Measurements from ENCODE around the gene SLC5A11.

The SLC5A11 gene

GRCh38 chr16:24921229-24921628 is 75.5 kb downstream of the SLC5A11 start:
- DNase-seq, result no peak

- no peak for DNase-seq
These were observed 79.4 kb downstream of the SLC5A11 start for GRCh38 chr16:24925163-24925562.

- DNase-seq, result no peak
These were observed 83.6 kb downstream of the SLC5A11 start for GRCh38 chr16:24929409-24929808.

GRCh38 chr16:24930440-24930839 is 84.7 kb downstream of the SLC5A11 start:
- DNase-seq, result no peak

GRCh38 chr16:24931091-24931490 is 85.3 kb downstream of the SLC5A11 start:
- DNase-seq, result no peak

- no peak for DNase-seq
These were observed 89.6 kb downstream of the SLC5A11 start for GRCh38 chr16:24935336-24935735.

GRCh38 chr16:24936151-24936550 is 90.4 kb downstream of the SLC5A11 start:
- no peak for DNase-seq

GRCh38 chr16:24939224-24939623 is 93.5 kb downstream of the SLC5A11 start:
- DNase-seq, result no peak

GRCh38 chr16:24939738-24940137 is 94.0 kb downstream of the SLC5A11 start:
- no peak for DNase-seq

GRCh38 chr16:24943471-24943870 is 97.7 kb downstream of the SLC5A11 start:
- DNase-seq, result no peak

- DNase-seq, result no peak
These were observed 98.4 kb downstream of the SLC5A11 start for GRCh38 chr16:24944206-24944605.

GRCh38 chr16:24946155-24946554 is 100.4 kb downstream of the SLC5A11 start:
- no peak for DNase-seq

GRCh38 chr16:24950275-24950674 is 104.5 kb downstream of the SLC5A11 start:
- DNase-seq, result no peak

- DNase-seq, result no peak
These were observed 107.5 kb downstream of the SLC5A11 start for GRCh38 chr16:24953306-24953705.

- no peak for DNase-seq
These were observed 108.0 kb downstream of the SLC5A11 start for GRCh38 chr16:24953721-24954120.

GRCh38 chr16:24954137-24954536 is 108.4 kb downstream of the SLC5A11 start:
- DNase-seq, result no peak

- DNase-seq, result no peak
These were observed 110.4 kb downstream of the SLC5A11 start for GRCh38 chr16:24955975-24956731.

GRCh38 chr16:24957887-24958286 is 112.1 kb downstream of the SLC5A11 start:
- no peak for DNase-seq

All from SHP77 (cell line).